HG02884 (cell line): ENCODE measurements around the gene CLCA2.
A peak's percentile ranks its signal among the peaks of the same experiment; 100 is the strongest.

Experiments used
- ATAC-seq: cut with Tn5 transposase; IDR thresholded peaks from one replicate; pipeline ENCODE4 v1.9.1; 2021; ENCODE audit warnings: mild to moderate bottlenecking, moderate library complexity; ENCODE audit not compliant: unreplicated experiment

CLCA2 gene

GRCh38 chr1:86423473-86423872, 498 bp upstream of the CLCA2 start:
- ATAC-seq, result no peak

GRCh38 chr1:86429122-86429725, 5.3 kb downstream of the CLCA2 start:
- ATAC-seq, result no peak

GRCh38 chr1:86429835-86430234, 5.9 kb downstream of the CLCA2 start:
- no peak for ATAC-seq

- ATAC-seq, result no peak
Observed at GRCh38 chr1:86430376-86430775, 6.4 kb downstream of the CLCA2 start.

- ATAC-seq, result no peak
Observed at GRCh38 chr1:86434059-86434458, 10.1 kb downstream of the CLCA2 start.

- ATAC-seq, result no peak
Observed at GRCh38 chr1:86435327-86435726, 11.4 kb downstream of the CLCA2 start.

GRCh38 chr1:86436041-86436440, 12.1 kb downstream of the CLCA2 start:
- ATAC-seq, result no peak

GRCh38 chr1:86441581-86441980, 17.6 kb downstream of the CLCA2 start:
- ATAC-seq, result no peak

GRCh38 chr1:86441997-86442396, 18.0 kb downstream of the CLCA2 start:
- ATAC-seq, result no peak

- ATAC-seq, result no peak
Observed at GRCh38 chr1:86445919-86446318, 21.9 kb downstream of the CLCA2 start.

- ATAC-seq, result no peak
Observed at GRCh38 chr1:86447198-86447790, 23.3 kb downstream of the CLCA2 start.

GRCh38 chr1:86448670-86449069, 24.7 kb downstream of the CLCA2 start:
- no peak for ATAC-seq

GRCh38 chr1:86449103-86449502, 25.1 kb downstream of the CLCA2 start:
- ATAC-seq, result no peak

- ATAC-seq, result no peak
Observed at GRCh38 chr1:86450847-86451246, 26.9 kb downstream of the CLCA2 start.

- ATAC-seq, result peak; percentile 49
Observed at GRCh38 chr1:86453664-86454063, 29.7 kb downstream of the CLCA2 start.

GRCh38 chr1:86455073-86455472, 31.1 kb downstream of the CLCA2 start:
- no peak for ATAC-seq

- no peak for ATAC-seq
Observed at GRCh38 chr1:86460998-86461397, 37.0 kb downstream of the CLCA2 start.

- ATAC-seq, result no peak
Observed at GRCh38 chr1:86461482-86461881, 37.5 kb downstream of the CLCA2 start.

- no peak for ATAC-seq
Observed at GRCh38 chr1:86464819-86465218, 40.8 kb downstream of the CLCA2 start.

GRCh38 chr1:86466109-86466844, 42.3 kb downstream of the CLCA2 start:
- no peak for ATAC-seq

- no peak for ATAC-seq
Observed at GRCh38 chr1:86466986-86467385, 43.0 kb downstream of the CLCA2 start.

- no peak for ATAC-seq
Observed at GRCh38 chr1:86468501-86468977, 44.6 kb downstream of the CLCA2 start, which contains the start of gene CLCA1. Gene CLCA1, plus strand, starts transcription at chr1:86468927. Its CDS starts 45 bp downstream, at chr1:86468972.
